GOT3 (cell line): ENCODE measurements around the gene RNF212B.

Source experiments
- DNase-seq: peaks from one replicate; lab custom pipeline; 2025; ENCODE audit warnings: mixed read lengths; lab: John Stamatoyannopoulos, UW

RNF212B gene

GRCh38 chr14:23320584-23321571, 83.1 kb downstream of the RNF212B start, which contains the start of gene PABPN1:
Gene PABPN1, plus strand, starts transcription at chr14:23321457. Its CDS starts 13 bp downstream, at chr14:23321470.
- DNase-seq = peak; percentile 92

DNA sequence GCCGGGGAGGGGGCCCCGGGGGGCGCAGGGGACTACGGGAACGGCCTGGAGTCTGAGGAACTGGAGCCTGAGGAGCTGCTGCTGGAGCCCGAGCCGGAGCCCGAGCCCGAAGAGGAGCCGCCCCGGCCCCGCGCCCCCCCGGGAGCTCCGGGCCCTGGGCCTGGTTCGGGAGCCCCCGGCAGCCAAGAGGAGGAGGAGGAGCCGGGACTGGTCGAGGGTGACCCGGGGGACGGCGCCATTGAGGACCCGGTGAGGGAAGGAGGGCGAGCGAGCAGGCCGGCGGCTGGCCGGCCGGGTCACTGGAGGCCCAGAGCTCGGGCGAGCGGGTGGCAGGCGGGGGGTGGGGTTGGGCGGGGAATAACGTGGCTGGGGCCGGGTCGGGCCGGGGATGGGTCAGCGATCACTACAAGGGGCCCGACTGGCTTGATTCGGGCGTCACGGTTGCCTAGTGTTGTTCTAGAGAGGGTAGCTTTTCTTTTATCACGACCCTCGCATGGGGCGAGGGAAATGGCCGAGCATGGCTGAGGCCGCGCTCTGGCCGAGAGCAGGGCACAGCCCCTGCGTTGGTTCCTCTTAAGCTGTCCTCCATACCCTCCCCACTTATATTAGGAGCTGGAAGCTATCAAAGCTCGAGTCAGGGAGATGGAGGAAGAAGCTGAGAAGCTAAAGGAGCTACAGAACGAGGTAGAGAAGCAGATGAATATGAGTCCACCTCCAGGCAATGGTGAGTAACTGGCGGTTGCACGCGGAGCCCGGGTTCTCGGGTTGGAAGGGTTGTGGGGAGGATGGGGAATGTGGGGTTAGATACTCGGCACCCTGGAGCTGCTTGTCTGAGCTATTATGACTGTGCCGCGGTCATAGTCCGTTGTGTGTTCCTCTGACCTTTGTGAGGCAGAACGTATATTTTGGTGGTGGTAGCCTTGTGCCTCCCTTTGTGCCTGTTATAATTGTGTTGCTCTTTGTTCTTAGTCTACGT, 84.1 kb downstream of the RNF212B start:
- DNase-seq = no peak
